Body of pancreas (tissue), 4 donors: Measurements from ENCODE around the gene C1orf167. TPM values are rescaled to one million over a fixed set of nuclear protein-coding genes. Genes with fewer than 3 reads are reported as not detected.

ENCODE experiments used
- ATAC-seq: fragments of 150-250 bp; one replicate; pipeline ENCODE4 v1.9.1; 2016
- DNase-seq, 4 donors: peaks; one replicate each; pipeline ENCODE4 v3.0.0-alpha.2; 2019
- H3K27ac ChIP-seq, 4 donors: fragments of 200-600 bp; sonication (generic); 1 replicate in 3 of 4; 2 replicates in 1 of 4; pipeline versions ENCODE4 v1.5.1 to v1.6.1; 2016 to 2019; ENCODE audit warnings: mild to moderate bottlenecking in 1 of 4, mixed read lengths in 1 of 4, moderate library complexity in 1 of 4
- H3K27me3 ChIP-seq, 2 donors: fragments of 200-600 bp; sonication (generic); one replicate each; pipeline ENCODE4 v1.6.0; 2016; ENCODE audit warnings: mild to moderate bottlenecking in 1 of 2
- H3K36me3 ChIP-seq, 2 donors: fragments of 200-600 bp; sonication (generic); replicated peaks in 1 of 2; 2 replicates each; pipeline ENCODE4 v1.5.1; 2016; ENCODE audit warnings: low read depth in 2 of 2; ENCODE audit not compliant: insufficient read depth in 1 of 2
- H3K4me1 ChIP-seq: fragments of 200-600 bp; sonication (generic); one replicate; pipeline ENCODE4 v1.6.0; 2016
- H3K4me3 ChIP-seq, 2 donors: fragments of 200-600 bp; sonication (generic); 1 replicate in 1 of 2; 2 replicates in 1 of 2; pipeline ENCODE4 v1.5.1; 2016 to 2019
- H3K9me3 ChIP-seq, 3 donors: fragments of 200-600 bp; sonication (generic); 1 replicate in 2 of 3; 2 replicates in 1 of 3; pipeline ENCODE4 v1.5.1; 2016
- POLR2A ChIP-seq, 3 donors: fragments of 450-650 bp; IDR thresholded peaks; one replicate each; pipeline ENCODE4 v1.6.1; 2016; ENCODE audit warnings: antibody characterized with exemption in 3 of 3, mild to moderate bottlenecking in 2 of 3
- WGBS, 2 donors: methylation state at CpG; one replicate each; pipeline ENCODE4 v1.1.5; 2017; 5-methylcytosine and 5-hydroxymethylcytosine counted together
- intact Hi-C: fragments of 100-400 bp; cut with DNase I; formaldehyde crosslinking; loops from one replicate; pipeline ENCODE4 v1.15.1; 2023
- total RNA-seq, 2 donors: library from RNA; depleted of rRNA; stranded (reverse); fragments of >200 nt; gene quantifications; one replicate each; pipeline ENCODE4 v1.1.0, GENCODE V29; 2016
- TF ChIP-seq, protein P1 (sequence below), 7 experiments: fragments of 450-650 bp in 4 of 7; fragments of 200-600 bp in 3 of 7; sonication (generic) in 3 of 7; IDR thresholded peaks; one replicate each; pipeline ENCODE4 v1.5.1; 2016 to 2019; ENCODE audit warnings: antibody characterized with exemption in 7 of 7

Gene C1orf167
- total RNA-seq, 2 donors from 2014 or later: not detected

- H3K36me3 ChIP-seq: peaks cover 0 to 22% of the 10 kb centered on the region in 2 donors
- no peak overlapping the region for H3K4me3 ChIP-seq
- no peak for DNase-seq
- intact Hi-C loops: no loop called here
- H3K4me1 ChIP-seq: peaks cover 26% of the 10 kb centered on the region
- WGBS, 2 donors: 95 to 98% methylated on average over 8 to 9 of the region's 9 CpGs
- no peak for ATAC-seq
- no peaks in the 10 kb centered on the region for H3K9me3 ChIP-seq
- H3K27ac ChIP-seq: no peak overlapping the region
- TF ChIP-seq, protein P1, sequence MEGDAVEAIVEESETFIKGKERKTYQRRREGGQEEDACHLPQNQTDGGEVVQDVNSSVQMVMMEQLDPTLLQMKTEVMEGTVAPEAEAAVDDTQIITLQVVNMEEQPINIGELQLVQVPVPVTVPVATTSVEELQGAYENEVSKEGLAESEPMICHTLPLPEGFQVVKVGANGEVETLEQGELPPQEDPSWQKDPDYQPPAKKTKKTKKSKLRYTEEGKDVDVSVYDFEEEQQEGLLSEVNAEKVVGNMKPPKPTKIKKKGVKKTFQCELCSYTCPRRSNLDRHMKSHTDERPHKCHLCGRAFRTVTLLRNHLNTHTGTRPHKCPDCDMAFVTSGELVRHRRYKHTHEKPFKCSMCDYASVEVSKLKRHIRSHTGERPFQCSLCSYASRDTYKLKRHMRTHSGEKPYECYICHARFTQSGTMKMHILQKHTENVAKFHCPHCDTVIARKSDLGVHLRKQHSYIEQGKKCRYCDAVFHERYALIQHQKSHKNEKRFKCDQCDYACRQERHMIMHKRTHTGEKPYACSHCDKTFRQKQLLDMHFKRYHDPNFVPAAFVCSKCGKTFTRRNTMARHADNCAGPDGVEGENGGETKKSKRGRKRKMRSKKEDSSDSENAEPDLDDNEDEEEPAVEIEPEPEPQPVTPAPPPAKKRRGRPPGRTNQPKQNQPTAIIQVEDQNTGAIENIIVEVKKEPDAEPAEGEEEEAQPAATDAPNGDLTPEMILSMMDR (IDR thresholded peaks at IDR 0.05): no peak
- TF ChIP-seq POLR2A (IDR thresholded peaks at IDR 0.05): no peak
- no peaks in the 10 kb centered on the region for H3K27me3 ChIP-seq
These were observed 37.9 kb downstream of the C1orf167 start for GRCh38 chr1:11799896-11800295.

DNA sequence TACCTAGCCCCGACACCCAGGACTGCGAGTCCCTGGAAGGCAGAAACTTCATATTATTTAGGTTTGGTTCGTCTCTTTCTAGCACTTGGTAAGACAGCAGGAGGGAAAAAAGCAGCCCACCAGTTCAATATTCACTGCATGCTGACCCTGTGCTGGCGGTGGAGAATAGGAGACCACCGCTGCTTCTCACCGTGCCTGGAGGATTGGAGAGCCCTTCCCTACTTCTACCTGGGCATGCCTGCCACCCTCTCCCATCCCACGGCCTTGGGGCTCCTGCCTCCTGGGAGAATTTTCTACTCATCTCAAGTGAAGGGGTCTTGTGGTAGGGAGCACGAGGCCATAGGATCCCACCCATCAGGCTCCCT, 38.4 kb downstream of the C1orf167 start:
- intact Hi-C loops: no loop called here
- H3K4me1 ChIP-seq: peaks cover 29% of the 10 kb centered on the region
- no peaks in the 10 kb centered on the region for H3K9me3 ChIP-seq
- no peaks in the 10 kb centered on the region for H3K27me3 ChIP-seq
- DNase-seq: no peak
- ATAC-seq: no peak
- H3K36me3 ChIP-seq: peaks cover 0 to 17% of the 10 kb centered on the region in 2 donors
- no peak overlapping the region for H3K27ac ChIP-seq
- WGBS, 2 donors: 84 to 95% methylated on average over 8 of the region's 8 CpGs
- no peak for TF ChIP-seq POLR2A (IDR thresholded peaks at IDR 0.05)
- TF ChIP-seq, protein P1 (IDR thresholded peaks at IDR 0.05): no peak
- no peak overlapping the region for H3K4me3 ChIP-seq

- ATAC-seq (no peak), DNase-seq (no peak)
- Histone ChIP-seq H3K27ac (no peak overlapping the region), H3K4me1 (peaks cover 29% of the 10 kb centered on the region), H3K27me3 (no peaks in the 10 kb centered on the region), H3K9me3 (no peaks in the 10 kb centered on the region), H3K4me3 (no peak overlapping the region), H3K36me3 (peaks cover 0 to 13% of the 10 kb centered on the region in 2 donors)
- intact Hi-C loops: no loop called here
- TF ChIP-seq POLR2A (IDR thresholded peaks at IDR 0.05): no peak
- TF ChIP-seq, protein P1 (IDR thresholded peaks at IDR 0.05): no peak
- WGBS, 2 donors: 84 to 86% methylated on average over 10 to 18 of the region's 21 CpGs
These were observed 38.9 kb downstream of the C1orf167 start for GRCh38 chr1:11800756-11801433.

DNA sequence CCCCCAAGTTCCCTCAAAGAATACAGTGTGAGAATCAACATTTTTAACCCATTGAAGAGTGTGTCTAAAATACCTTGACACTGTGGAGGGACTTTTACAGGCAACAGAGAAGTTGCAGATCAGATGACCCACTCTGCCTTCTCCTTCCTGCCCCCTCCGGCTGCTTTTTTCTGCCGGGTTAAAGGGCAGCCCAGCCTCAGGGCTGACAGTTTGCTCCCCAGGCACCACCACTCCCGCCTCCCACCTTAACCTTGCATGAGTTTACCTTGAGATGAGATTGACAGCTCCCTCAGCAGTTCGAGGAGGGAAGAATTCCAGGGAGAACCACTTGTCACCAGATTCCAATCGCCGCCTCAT, 40.6 kb downstream of the C1orf167 start:
- H3K4me1 ChIP-seq: peaks cover 41% of the 10 kb centered on the region
- no peak for ATAC-seq
- 27 to 55% methylated on average over 4 to 6 of the region's 6 CpGs for WGBS, 2 donors
- no peaks in the 10 kb centered on the region for H3K27me3 ChIP-seq
- no peak overlapping the region for H3K4me3 ChIP-seq
- intact Hi-C loops: no loop called here
- H3K9me3 ChIP-seq: no peaks in the 10 kb centered on the region
- H3K27ac ChIP-seq: peak overlapping the region; percentile 6 to 99 (median 76)
- TF ChIP-seq, protein P1 (IDR thresholded peaks at IDR 0.05): no peak
- TF ChIP-seq POLR2A (IDR thresholded peaks at IDR 0.05): no peak
- H3K36me3 ChIP-seq: peaks cover 0 to 7% of the 10 kb centered on the region in 2 donors
- no peak for DNase-seq
